GM19025 (cell line): Measurements from ENCODE around the gene LY6G6F.

ENCODE experiments used
- ATAC-seq: cut with Tn5 transposase; IDR thresholded peaks from one replicate; pipeline ENCODE4 v1.9.1; 2021; ENCODE audit warnings: mild to moderate bottlenecking, low read depth, moderate library complexity; ENCODE audit not compliant: unreplicated experiment

Gene LY6G6F

DNA sequence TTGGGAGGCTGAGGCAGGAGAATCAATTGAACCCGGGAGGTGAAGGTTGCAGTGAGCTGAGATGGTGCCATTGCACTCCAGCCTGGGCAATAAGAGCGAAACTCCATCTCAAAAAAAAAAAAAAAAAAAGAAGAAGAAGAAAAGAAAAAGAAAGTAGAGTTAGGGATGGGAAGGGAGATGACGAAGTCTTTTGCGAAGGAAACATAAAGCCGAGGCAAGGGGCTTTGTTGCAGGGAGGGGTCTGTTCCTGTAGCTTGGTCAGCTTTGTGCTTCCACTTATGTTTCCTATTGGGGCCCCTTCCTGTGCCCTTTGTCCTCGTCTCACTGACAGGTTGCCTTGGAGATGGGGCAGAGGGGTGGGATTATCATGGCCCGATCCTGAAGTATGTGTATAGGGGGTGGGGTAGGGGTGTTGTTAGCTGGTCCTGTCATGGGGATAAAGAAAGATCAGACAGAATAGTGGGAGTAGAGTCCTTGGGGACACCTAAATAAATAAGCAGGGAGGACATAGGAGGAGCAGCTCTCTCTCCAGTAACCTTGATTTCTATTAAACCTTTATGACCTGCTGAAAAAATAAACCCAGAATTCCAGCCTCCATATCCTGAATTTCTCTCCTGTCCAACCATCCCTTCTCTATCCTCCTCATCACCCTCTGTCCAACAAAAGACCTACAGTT is 30.8 kb downstream of the LY6G6F start:
- ATAC-seq, result no peak

DNA sequence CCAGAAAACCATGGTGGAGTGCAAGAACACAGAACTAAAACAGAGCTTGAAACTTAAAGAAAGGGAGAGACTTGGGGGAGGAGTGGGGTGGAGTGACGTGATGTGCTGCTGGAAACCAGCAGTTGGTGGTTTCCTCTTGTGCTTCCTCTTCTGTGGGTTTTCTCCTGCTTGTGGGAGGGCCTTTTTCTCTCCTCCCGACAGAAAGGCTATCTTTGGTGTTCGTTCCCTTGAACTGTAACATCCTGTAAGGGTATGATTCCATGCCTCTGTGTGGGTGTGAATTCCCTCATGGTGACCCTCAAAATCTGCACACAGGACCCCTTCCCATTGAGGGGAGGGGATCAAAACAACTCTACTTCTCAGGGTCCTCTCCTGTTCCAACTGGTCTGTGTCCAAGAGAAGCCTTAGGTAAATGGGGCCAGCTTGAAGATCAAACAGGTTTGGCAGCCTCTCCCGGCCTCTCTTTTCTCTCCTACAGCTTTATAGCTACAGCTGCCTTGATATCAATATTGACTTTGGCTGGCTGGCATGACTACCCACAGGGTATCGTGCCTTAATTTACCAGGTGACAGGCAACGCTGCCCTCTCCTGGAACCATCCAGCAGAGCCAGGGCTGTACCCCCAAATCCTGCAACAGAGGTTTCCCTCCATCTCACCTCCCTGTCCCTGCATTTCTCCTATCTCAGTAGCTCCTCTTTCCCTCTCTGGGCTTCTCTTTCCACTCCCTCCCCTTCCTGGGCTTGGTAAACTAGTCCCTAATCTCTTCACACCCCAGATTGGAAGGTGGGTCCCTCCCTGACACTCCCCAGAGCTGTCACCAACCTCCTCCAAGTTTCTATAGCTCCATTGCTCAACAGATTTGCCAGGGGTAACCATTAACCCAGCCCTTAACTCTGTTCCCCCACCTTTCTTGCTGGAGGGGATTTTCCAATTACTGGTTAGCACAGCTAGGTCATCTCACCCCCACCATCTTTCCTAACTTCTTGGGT is 31.6 kb downstream of the LY6G6F start:
- ATAC-seq, result no peak

DNA sequence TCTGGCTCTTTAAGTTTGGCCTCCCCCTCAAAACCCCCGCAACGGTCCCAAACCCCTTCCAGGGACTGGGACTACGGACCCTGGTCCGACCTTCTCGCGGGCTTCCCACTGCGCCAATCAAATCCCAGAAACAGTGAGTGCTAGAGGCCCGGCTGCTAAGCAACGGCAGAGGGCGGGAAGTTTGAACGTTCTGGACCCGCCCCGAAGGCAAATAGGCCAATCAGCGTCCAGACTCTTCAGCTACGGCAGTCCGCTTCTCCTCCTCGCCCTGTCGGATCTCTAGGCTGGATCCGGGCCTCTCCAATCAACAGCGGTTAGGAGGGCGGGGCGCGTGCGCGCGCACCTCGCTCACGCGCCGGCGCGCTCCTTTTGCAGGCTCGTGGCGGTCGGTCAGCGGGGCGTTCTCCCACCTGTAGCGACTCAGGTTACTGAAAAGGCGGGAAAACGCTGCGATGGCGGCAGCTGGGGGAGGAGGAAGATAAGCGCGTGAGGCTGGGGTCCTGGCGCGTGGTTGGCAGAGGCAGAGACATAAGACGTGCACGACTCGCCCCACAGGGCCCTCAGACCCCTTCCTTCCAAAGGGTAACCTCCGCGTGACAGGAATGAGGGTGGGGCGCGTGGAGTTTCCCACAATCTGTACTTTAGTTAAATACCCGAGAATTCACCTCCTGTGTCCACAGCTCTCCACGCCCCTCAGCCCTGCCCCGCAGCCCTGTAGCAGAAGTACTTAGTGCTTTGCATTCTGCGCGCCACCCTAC is 33.2 kb downstream of the LY6G6F start, which contains the start of gene MSH5:
MSH5 (plus strand) TSS at position 367 of the 758 bp plus-strand sequence. CDS start 462 bp downstream, outside the sequence.
- ATAC-seq, result peak; percentile 64

DNA sequence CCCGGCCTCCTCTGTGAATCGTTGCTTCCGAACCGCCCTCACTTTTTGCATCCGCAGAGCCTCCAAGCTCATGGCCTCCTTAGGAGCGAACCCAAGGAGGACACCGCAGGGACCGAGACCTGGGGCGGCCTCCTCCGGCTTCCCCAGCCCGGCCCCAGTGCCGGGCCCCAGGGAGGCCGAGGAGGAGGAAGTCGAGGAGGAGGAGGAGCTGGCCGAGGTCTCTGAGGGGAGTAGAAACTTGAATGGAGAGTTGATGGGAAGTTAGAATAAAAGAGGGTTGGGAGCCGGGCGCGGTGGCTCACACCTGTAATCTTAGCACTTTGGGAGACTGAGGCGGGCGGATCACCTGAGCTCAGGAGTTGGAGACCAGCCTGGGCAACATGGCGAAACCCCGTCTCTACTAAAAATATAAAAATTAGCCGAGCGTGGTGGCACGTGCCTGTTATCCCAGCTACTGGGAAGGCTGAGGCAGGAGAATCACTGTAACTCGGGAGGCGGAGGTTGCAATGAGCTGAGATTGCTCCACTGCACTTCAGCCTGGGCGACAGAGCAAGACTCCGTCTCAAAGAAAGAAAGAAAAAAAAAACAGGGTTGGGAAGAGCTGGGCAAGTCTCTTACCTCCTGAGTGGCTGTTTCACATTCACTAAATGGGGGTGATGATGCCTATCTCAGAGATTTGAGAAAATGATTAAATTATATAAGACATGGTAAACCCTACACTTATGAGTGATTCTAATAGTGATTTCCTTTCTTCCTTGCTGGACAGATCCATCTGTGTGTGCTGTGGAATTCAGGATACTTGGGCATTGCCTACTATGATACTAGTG is 33.9 kb downstream of the LY6G6F start:
- no peak for ATAC-seq

DNA sequence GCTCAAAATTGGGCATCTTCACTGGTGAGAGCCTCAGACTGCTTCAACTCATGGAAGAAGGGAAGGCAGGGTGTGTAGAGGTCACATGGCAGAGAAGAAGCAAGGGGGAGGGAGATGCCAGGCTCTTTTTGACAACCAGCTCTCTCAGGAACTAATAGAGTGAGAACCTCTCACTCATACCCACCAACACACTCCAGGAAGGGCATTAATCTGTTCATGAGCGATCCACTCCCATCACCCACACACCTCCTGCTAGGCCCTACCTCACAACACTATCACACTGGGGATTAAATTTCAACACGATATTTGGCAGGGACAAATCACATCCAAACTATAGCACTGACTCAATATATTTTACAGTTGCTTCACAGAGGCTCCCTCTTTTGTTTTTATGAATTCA is 35.1 kb downstream of the LY6G6F start:
- ATAC-seq, result no peak

DNA sequence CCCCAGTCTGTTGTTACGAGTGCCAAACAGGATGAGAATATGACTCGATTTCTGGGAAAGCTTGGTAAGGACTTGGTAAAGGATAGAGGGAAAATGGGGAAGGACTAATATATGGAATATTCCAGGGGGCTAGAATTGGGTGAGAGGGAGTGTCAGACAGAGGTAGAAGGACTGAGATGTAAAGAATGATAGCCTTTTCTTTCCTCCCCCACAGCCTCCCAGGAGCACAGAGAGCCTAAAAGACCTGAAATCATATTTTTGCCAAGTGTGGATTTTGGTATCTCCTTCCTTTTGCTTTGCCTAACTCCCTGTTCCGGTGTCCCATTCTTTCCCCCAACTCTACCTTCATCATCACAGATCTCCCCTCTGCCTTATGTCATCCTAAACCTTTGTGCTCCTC is 36.2 kb downstream of the LY6G6F start:
- ATAC-seq, result no peak

DNA sequence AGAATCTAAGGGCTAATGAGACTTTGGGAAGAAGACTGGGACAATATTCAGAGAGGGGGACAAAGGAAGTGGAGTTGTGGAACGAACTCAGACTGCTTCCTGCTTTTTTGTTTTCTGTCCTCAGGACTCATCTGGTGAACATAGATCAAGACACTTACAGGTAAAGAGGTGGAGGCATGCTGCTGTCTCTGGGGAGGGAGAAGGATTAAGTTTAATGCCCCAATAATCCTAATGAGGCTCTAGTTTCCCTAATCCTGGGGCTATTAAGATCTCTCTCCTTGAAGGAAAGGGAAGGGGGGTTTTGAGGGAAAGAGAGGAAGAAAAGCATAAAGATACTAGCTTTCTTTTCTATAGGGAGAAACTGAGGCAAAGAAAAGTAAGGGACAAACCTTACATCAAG is 37.8 kb downstream of the LY6G6F start:
- ATAC-seq, result no peak

DNA sequence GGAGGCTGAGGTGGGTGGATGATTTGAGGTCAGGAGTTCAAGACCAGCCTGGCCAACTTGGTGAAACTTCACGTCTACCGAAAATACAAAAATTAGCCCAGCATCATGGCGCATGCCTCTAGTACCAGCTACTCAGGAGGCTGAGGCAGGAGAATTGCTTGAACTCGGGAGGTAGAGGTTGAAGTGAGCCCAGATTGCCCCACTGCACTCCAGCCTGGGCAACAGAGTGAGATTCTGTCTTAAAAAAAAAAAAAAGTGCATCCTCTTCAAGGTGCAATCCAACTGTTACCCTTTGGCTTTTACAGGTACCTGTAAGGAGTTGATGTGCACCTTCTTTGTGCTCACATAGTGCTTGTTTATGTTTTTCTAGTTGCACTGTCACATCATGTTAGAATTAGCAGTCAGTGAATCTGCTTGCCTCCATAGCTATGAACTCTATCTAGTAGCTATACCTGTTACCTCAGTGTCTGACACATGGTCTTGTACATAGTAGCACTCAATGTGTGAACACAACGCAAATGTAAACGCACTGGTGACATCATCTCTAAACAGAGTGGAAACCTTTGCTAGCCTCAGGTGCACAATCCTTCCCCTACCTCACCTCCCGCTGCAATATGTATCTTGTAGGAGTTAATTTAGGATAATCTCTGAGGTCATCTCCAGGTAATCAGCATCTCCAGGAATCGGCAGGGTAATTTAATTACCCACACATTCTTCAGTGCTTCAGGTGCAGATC is 42.8 kb downstream of the LY6G6F start:
- no peak for ATAC-seq

DNA sequence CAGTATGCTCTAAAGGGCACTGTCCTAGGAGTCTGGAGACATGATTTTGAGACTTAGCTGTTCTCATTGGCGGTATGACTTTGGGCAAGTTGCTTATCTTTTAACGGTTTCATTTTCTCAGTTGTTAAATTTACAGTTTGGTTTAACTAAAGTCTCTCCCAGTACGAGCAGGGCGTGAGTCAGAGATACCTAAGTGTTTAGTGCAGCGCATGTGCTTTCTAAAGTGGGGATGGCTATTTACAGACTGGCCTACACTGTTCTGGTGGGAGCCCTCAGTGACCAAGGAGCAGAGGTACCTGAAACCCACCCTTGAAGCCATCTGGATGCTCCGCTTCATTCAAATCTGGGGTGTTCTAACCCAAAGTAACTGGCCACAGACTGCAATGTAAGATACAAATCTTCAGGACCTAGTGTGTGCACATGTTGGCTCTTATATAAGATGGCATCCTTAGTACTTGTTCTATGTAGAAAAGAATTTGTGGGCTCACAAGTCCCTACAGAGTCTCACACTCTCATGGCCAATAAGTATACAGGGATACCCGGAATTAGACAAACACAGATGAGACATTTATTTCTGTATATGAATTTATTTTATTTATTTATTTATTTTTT is 43.9 kb downstream of the LY6G6F start:
- no peak for ATAC-seq

DNA sequence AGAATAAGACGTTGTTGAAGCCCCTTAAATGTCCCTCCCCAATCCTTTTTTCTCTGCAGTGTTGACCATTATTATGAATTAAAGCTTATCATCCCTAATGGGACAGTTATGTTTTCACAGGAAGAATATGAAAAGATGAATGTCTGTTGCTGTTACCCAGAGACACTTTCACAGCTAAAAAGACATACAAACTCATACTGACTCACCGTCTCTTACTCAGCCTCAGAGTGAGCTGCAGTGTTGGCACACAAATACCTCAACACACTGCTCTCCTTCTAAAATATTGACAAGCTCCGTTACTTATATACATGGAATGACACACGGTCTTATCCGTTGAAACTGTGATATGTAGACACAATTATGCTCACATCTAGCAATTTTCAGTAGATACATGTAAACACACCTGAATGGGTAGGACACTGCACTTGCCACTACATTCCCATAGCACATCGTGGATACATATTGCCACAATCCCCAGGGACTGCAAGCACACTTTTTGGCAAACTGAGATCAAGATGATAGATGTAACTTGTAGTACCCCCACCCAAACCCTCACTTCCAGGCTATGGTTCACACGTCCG is 46.2 kb downstream of the LY6G6F start:
- no peak for ATAC-seq

DNA sequence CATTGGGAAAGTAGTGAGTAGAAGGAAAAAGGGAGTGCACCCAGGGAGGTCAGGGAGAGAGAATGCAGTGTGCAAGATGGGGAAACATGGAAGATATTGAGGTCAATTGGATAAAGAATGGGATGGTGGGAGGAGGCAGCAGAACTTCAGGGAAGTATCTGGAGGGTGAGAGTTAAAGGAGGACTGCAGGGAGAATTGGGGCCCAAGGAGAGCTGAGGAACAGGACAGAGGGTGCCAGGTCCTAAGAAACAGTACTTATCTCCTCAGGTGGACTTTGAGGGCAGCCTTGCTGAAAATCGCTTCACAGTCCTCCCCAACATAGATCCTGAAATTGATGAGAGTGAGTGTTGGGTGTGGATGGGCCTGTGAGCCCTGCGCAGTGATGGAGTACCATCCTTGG is 51.6 kb downstream of the LY6G6F start:
- ATAC-seq, result no peak
